ENCODE results near the gene FAM170B.

The FAM170B gene

GRCh38 chr10:49104323-49104722, 29.5 kb downstream of the FAM170B start:
- Histone ChIP-seq H3K4me1 (ENCODE audit: control insufficient read depth in 1 of 2, insufficient read depth in 1 of 2, low read depth in 1 of 2, low read length in 1 of 2) (no peaks in the 10 kb centered on the region), H3K27me3 (no peaks in the 10 kb centered on the region), H3K36me3 (no peaks in the 10 kb centered on the region), H3K4me3 (ENCODE audit: low read depth in 1 of 2, low read length in 1 of 2) (no peak overlapping the region), H3K9me3 (no peaks in the 10 kb centered on the region), H3K27ac (no peak overlapping the region)
- no peak for TF ChIP-seq CTCF (IDR thresholded peaks at IDR 0.05)

GRCh38 chr10:49103761-49104160, 30.1 kb downstream of the FAM170B start:
- no peaks in the 10 kb centered on the region for H3K27me3 ChIP-seq
- H3K36me3 ChIP-seq = no peaks in the 10 kb centered on the region
- no peak overlapping the region for H3K4me3 ChIP-seq (ENCODE audit: low read depth in 1 of 2, low read length in 1 of 2)
- no peaks in the 10 kb centered on the region for H3K4me1 ChIP-seq (ENCODE audit: control insufficient read depth in 1 of 2, insufficient read depth in 1 of 2, low read depth in 1 of 2, low read length in 1 of 2)
- TF ChIP-seq CTCF (IDR thresholded peaks at IDR 0.05) = no peak
- H3K9me3 ChIP-seq = no peaks in the 10 kb centered on the region
- no peak overlapping the region for H3K27ac ChIP-seq

- no peak overlapping the region for H3K4me3 ChIP-seq (ENCODE audit: low read depth in 1 of 2, low read length in 1 of 2)
- no peaks in the 10 kb centered on the region for H3K27me3 ChIP-seq
- no peaks in the 10 kb centered on the region for H3K36me3 ChIP-seq
- H3K9me3 ChIP-seq = no peaks in the 10 kb centered on the region
- no peak overlapping the region for H3K27ac ChIP-seq
- H3K4me1 ChIP-seq (ENCODE audit: control insufficient read depth in 1 of 2, insufficient read depth in 1 of 2, low read depth in 1 of 2, low read length in 1 of 2) = no peaks in the 10 kb centered on the region
- TF ChIP-seq CTCF (IDR thresholded peaks at IDR 0.05) = no peak
Measured at GRCh38 chr10:49099046-49099445, 34.8 kb downstream of the FAM170B start.

GRCh38 chr10:49096890-49097445, 36.9 kb downstream of the FAM170B start:
- no peak overlapping the region for H3K27ac ChIP-seq
- no peaks in the 10 kb centered on the region for H3K9me3 ChIP-seq
- H3K4me3 ChIP-seq (ENCODE audit: low read depth in 1 of 2, low read length in 1 of 2) = no peak overlapping the region
- TF ChIP-seq CTCF (IDR thresholded peaks at IDR 0.05) = no peak
- H3K4me1 ChIP-seq (ENCODE audit: control insufficient read depth in 1 of 2, insufficient read depth in 1 of 2, low read depth in 1 of 2, low read length in 1 of 2) = no peaks in the 10 kb centered on the region
- no peaks in the 10 kb centered on the region for H3K27me3 ChIP-seq
- no peaks in the 10 kb centered on the region for H3K36me3 ChIP-seq

GRCh38 chr10:49094646-49095045, 39.2 kb downstream of the FAM170B start:
- Histone ChIP-seq H3K27me3 (no peaks in the 10 kb centered on the region), H3K4me1 (ENCODE audit: control insufficient read depth in 1 of 2, insufficient read depth in 1 of 2, low read depth in 1 of 2, low read length in 1 of 2) (no peaks in the 10 kb centered on the region), H3K36me3 (no peaks in the 10 kb centered on the region), H3K27ac (no peak overlapping the region), H3K9me3 (no peaks in the 10 kb centered on the region), H3K4me3 (ENCODE audit: low read depth in 1 of 2, low read length in 1 of 2) (no peak overlapping the region)
- no peak for TF ChIP-seq CTCF (IDR thresholded peaks at IDR 0.05)

- no peaks in the 10 kb centered on the region for H3K27me3 ChIP-seq
- no peak overlapping the region for H3K4me3 ChIP-seq (ENCODE audit: low read depth in 1 of 2, low read length in 1 of 2)
- no peaks in the 10 kb centered on the region for H3K36me3 ChIP-seq
- H3K4me1 ChIP-seq (ENCODE audit: control insufficient read depth in 1 of 2, insufficient read depth in 1 of 2, low read depth in 1 of 2, low read length in 1 of 2) = no peaks in the 10 kb centered on the region
- no peak for TF ChIP-seq CTCF (IDR thresholded peaks at IDR 0.05)
- H3K27ac ChIP-seq = no peak overlapping the region
- no peaks in the 10 kb centered on the region for H3K9me3 ChIP-seq
Measured at GRCh38 chr10:49093922-49094321, 39.9 kb downstream of the FAM170B start.

Measured in neutrophil (primary cell).